HepG2 (cell line): ENCODE results near the gene PEA15. TPM values are rescaled to one million over a fixed set of nuclear protein-coding genes. Genes with fewer than 3 reads are reported as not detected.

Experiments
- KLF13 ChIP-seq: sonication (generic); formaldehyde crosslinking; IDR thresholded peaks from 2 replicates; pipeline ENCODE4 v1.4.0; 2020; ENCODE audit warnings: mild to moderate bottlenecking, missing genetic modification reagents
- MIER3 ChIP-seq: IDR thresholded peaks from 2 replicates; pipeline ENCODE4 v1.6.1; 2016; ENCODE audit warnings: missing compliant biosample characterization, borderline replicate concordance
- NFIB ChIP-seq: sonication (generic); formaldehyde crosslinking; IDR thresholded peaks from 2 replicates; pipeline ENCODE4 v1.9.0; 2021; ENCODE audit warnings: missing genetic modification reagents, mild to moderate bottlenecking, borderline replicate concordance
- NR2F1 ChIP-seq, 2 experiments: fragments of 450-650 bp in 1 of 2; formaldehyde crosslinking in 1 of 2; IDR thresholded peaks; 2 replicates each; pipeline versions ENCODE4 v1.5.0 to v1.6.1; 2016 to 2020; ENCODE audit warnings: mild to moderate bottlenecking in 1 of 2, missing compliant biosample characterization in 1 of 2, missing genetic modification reagents in 1 of 2, moderate library complexity in 1 of 2
- PAWR ChIP-seq: sonication (generic); formaldehyde crosslinking; IDR thresholded peaks from 2 replicates; pipeline ENCODE4 v1.4.0; 2020; ENCODE audit warnings: missing genetic modification reagents, mild to moderate bottlenecking, borderline replicate concordance
- RXRB ChIP-seq: IDR thresholded peaks from 2 replicates; pipeline ENCODE4 v1.6.1; 2016; ENCODE audit warnings: borderline replicate concordance, missing genetic modification reagents, missing compliant biosample characterization
- TBX2 ChIP-seq: sonication (generic); formaldehyde crosslinking; IDR thresholded peaks from 2 replicates; pipeline ENCODE4 v1.5.0; 2020; ENCODE audit warnings: missing genetic modification reagents, mild to moderate bottlenecking, borderline replicate concordance
- ZBTB38 ChIP-seq: sonication (generic); formaldehyde crosslinking; IDR thresholded peaks from 2 replicates; pipeline ENCODE4 v1.5.1; 2020; ENCODE audit warnings: mild to moderate bottlenecking, missing genetic modification reagents
- ZNF24 ChIP-seq: fragments of 450-650 bp; IDR thresholded peaks from 2 replicates; pipeline ENCODE4 v1.6.1; 2017; ENCODE audit warnings: antibody characterized with exemption, mild to moderate bottlenecking
- ZNF350 ChIP-seq: sonication (generic); formaldehyde crosslinking; IDR thresholded peaks from 2 replicates; pipeline ENCODE4 v1.4.0; 2020; ENCODE audit warnings: mild to moderate bottlenecking, low read depth, missing genetic modification reagents, borderline replicate concordance
- ZNF580 ChIP-seq: IDR thresholded peaks from 2 replicates; pipeline ENCODE4 v1.6.1; 2016; ENCODE audit warnings: low read depth, borderline replicate concordance
- ZNF670 ChIP-seq: sonication (generic); formaldehyde crosslinking; IDR thresholded peaks from 2 replicates; pipeline ENCODE4 v1.8.0; 2022; ENCODE audit warnings: mild to moderate bottlenecking, missing genetic modification reagents, borderline replicate concordance
- ZNF704 ChIP-seq: sonication (generic); formaldehyde crosslinking; IDR thresholded peaks from 2 replicates; pipeline ENCODE4 v1.8.1; 2023; ENCODE audit warnings: mild to moderate bottlenecking, inconsistent platforms, moderate library complexity, missing genetic modification reagents, borderline replicate concordance
- polyA plus RNA-seq, 8 experiments: library from polyadenylated mRNA; depleted of rRNA in 3 of 8; stranded (reverse) in 7 of 8; unstranded in 1 of 8; fragments of >200 nt; fragmentation: Illumina TruSeq in 4 of 8; extraction: Trizol in 4 of 8; gene quantifications; 2 replicates each; pipeline versions ENCODE4 v1.2.1 to v1.2.3, GENCODE V29; 2011 to 2016; ENCODE audit warnings: low read depth in 4 of 8, missing spikeins in 1 of 8, mixed read lengths in 1 of 8; ENCODE audit not compliant: insufficient read depth in 1 of 8
- total RNA-seq, 5 experiments: library from RNA; depleted of rRNA; stranded (reverse); fragments of >200 nt; fragmentation: Illumina TruSeq; extraction: Trizol; gene quantifications; 2 replicates each; pipeline ENCODE4 v1.2.3, GENCODE V29; 2016; ENCODE audit warnings: low read depth in 1 of 5
- TF ChIP-seq, protein P1 (sequence below): sonication (generic); formaldehyde crosslinking; IDR thresholded peaks from 2 replicates; pipeline ENCODE4 v1.5.1; 2020; ENCODE audit warnings: mild to moderate bottlenecking, missing genetic modification reagents, borderline replicate concordance
- TF ChIP-seq, protein P2 (sequence below): sonication (generic); formaldehyde crosslinking; IDR thresholded peaks from 2 replicates; pipeline ENCODE4 v1.8.1; 2023; ENCODE audit warnings: mild to moderate bottlenecking, missing genetic modification reagents, borderline replicate concordance
- TF ChIP-seq, protein P3 (sequence below): sonication (generic); formaldehyde crosslinking; IDR thresholded peaks from 2 replicates; pipeline ENCODE4 v1.5.1; 2020; ENCODE audit warnings: mild to moderate bottlenecking, moderate library complexity, missing genetic modification reagents

The PEA15 gene
- total and polyA plus RNA-seq, 2 of the 13 experiments (the other 11 are each of a cell fraction or from before 2014, with no cell fraction given) = 12.1 to 35.2 TPM

DNA sequence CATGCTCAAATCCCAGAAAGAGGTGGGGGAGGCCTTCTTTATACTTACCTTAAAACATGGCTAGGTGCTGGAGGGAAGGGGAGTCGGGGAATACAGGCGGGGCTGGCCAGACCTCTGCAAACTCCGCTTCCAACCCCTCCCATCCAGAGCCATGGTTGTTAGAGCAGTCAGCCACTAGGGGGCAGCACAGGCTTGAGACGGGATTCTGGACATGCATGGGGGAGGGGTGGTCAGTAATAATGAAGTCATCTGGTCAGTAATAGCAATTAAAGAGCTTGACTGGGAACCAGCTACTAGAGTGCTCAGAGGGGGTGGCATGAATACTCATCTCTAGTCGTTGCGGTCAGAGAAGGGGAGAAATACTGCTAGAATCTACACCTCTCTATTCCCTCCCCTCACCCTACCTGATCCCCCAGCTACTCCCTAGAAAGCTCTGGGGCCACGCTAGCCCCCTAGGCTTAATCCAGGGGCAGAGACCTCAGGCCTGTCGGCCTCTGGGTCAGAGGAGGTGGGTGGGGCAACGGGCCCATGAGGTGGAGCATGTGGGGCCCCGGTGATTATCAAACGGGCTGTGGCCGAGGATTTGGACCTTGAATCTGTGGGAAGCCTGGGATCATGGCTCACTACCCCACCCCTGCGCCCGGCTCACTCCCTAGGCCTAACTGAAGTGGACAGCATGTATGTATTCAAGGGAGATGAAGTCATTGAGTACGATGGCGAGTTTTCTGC, 11.9 kb upstream of the PEA15 start (continued):
- TF ChIP-seq, protein P1, sequence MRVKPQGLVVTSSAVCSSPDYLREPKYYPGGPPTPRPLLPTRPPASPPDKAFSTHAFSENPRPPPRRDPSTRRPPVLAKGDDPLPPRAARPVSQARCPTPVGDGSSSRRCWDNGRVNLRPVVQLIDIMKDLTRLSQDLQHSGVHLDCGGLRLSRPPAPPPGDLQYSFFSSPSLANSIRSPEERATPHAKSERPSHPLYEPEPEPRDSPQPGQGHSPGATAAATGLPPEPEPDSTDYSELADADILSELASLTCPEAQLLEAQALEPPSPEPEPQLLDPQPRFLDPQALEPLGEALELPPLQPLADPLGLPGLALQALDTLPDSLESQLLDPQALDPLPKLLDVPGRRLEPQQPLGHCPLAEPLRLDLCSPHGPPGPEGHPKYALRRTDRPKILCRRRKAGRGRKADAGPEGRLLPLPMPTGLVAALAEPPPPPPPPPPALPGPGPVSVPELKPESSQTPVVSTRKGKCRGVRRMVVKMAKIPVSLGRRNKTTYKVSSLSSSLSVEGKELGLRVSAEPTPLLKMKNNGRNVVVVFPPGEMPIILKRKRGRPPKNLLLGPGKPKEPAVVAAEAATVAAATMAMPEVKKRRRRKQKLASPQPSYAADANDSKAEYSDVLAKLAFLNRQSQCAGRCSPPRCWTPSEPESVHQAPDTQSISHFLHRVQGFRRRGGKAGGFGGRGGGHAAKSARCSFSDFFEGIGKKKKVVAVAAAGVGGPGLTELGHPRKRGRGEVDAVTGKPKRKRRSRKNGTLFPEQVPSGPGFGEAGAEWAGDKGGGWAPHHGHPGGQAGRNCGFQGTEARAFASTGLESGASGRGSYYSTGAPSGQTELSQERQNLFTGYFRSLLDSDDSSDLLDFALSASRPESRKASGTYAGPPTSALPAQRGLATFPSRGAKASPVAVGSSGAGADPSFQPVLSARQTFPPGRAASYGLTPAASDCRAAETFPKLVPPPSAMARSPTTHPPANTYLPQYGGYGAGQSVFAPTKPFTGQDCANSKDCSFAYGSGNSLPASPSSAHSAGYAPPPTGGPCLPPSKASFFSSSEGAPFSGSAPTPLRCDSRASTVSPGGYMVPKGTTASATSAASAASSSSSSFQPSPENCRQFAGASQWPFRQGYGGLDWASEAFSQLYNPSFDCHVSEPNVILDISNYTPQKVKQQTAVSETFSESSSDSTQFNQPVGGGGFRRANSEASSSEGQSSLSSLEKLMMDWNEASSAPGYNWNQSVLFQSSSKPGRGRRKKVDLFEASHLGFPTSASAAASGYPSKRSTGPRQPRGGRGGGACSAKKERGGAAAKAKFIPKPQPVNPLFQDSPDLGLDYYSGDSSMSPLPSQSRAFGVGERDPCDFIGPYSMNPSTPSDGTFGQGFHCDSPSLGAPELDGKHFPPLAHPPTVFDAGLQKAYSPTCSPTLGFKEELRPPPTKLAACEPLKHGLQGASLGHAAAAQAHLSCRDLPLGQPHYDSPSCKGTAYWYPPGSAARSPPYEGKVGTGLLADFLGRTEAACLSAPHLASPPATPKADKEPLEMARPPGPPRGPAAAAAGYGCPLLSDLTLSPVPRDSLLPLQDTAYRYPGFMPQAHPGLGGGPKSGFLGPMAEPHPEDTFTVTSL (CRISPR knock-in tag) = no peak
- TF ChIP-seq ZNF350 (CRISPR knock-in tag) (peak; percentile 39; the same call in 1 of the 2 replicates), KLF13 (CRISPR knock-in tag) (no peak), ZBTB38 (CRISPR knock-in tag) (no peak; the same call in 1 of the 2 replicates), ZNF670 (CRISPR knock-in tag) (no peak), NR2F1 (CRISPR knock-in tag; IDR thresholded peaks at IDR 0.05) (0 out of 4 replicates have a peak, but pooled peaks of 1 of the 2 experiments have one; percentile 23), MIER3 (CRISPR knock-in tag) (peak; percentile 51; the same call in 1 of the 2 replicates), PAWR (no peak), TBX2 (CRISPR knock-in tag) (0 out of 2 replicates have a peak, but pooled peaks have one; percentile 18), NFIB (no peak), ZNF704 (CRISPR knock-in tag) (no peak; the same call in 1 of the 2 replicates), ZNF580 (no peak), RXRB (CRISPR knock-in tag) (peak; percentile 23; the same call in 1 of the 2 replicates), ZNF24 (no peak)
- TF ChIP-seq, protein P2, sequence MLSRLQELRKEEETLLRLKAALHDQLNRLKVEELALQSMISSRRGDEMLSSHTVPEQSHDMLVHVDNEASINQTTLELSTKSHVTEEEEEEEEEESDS (CRISPR knock-in tag) = no peak
- TF ChIP-seq, protein P3, sequence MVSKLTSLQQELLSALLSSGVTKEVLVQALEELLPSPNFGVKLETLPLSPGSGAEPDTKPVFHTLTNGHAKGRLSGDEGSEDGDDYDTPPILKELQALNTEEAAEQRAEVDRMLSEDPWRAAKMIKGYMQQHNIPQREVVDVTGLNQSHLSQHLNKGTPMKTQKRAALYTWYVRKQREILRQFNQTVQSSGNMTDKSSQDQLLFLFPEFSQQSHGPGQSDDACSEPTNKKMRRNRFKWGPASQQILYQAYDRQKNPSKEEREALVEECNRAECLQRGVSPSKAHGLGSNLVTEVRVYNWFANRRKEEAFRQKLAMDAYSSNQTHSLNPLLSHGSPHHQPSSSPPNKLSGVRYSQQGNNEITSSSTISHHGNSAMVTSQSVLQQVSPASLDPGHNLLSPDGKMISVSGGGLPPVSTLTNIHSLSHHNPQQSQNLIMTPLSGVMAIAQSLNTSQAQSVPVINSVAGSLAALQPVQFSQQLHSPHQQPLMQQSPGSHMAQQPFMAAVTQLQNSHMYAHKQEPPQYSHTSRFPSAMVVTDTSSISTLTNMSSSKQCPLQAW (CRISPR knock-in tag) = peak; percentile 74; the same call in 1 of the 2 replicates
